H9 (cell line): Measurements from ENCODE around the gene SP4. TPM values are rescaled to one million over a fixed set of nuclear protein-coding genes. Genes with fewer than 3 reads are reported as not detected.

Source experiments
- DNase-seq: peaks from one replicate; pipeline ENCODE4 v3.0.0-alpha.2; 2017
- H2AFZ ChIP-seq: one replicate; pipeline ENCODE4 v1.6.1; 2013; ENCODE audit warnings: mild to moderate bottlenecking, low read length, control low read depth, moderate library complexity
- H2AK5ac ChIP-seq: 2 replicates; pipeline ENCODE4 v1.6.1; 2013; ENCODE audit warnings: low read length, control low read depth, mixed read lengths; ENCODE audit not compliant: insufficient read length
- H2BK120ac ChIP-seq: one replicate; pipeline ENCODE4 v1.6.1; 2013; ENCODE audit warnings: low read depth, mild to moderate bottlenecking, low read length, control low read depth, inconsistent platforms; ENCODE audit not compliant: poor library complexity, severe bottlenecking
- H2BK12ac ChIP-seq: 2 replicates; pipeline ENCODE4 v1.6.1; 2013; ENCODE audit warnings: low read length, control low read depth, mixed read lengths, low read depth; ENCODE audit not compliant: insufficient read length
- H2BK15ac ChIP-seq: 2 replicates; pipeline ENCODE4 v1.6.1; 2013; ENCODE audit warnings: low read depth, low read length, control low read depth
- H2BK20ac ChIP-seq: one replicate; pipeline ENCODE4 v1.6.1; 2013; ENCODE audit warnings: low read depth, mild to moderate bottlenecking, low read length, control low read depth, inconsistent platforms; ENCODE audit not compliant: poor library complexity, severe bottlenecking
- H2BK5ac ChIP-seq: 2 replicates; pipeline ENCODE4 v1.6.1; 2013; ENCODE audit warnings: low read length, control low read depth, mixed read lengths; ENCODE audit not compliant: insufficient read length
- H3K14ac ChIP-seq: 2 replicates; pipeline ENCODE4 v1.6.1; 2013; ENCODE audit warnings: low read length, control low read depth; ENCODE audit not compliant: insufficient read depth
- H3K18ac ChIP-seq: 2 replicates; pipeline ENCODE4 v1.6.1; 2013; ENCODE audit warnings: low read depth, mild to moderate bottlenecking, mixed read lengths, low read length, control low read depth; ENCODE audit not compliant: insufficient read length
- H3K23ac ChIP-seq: 2 replicates; pipeline ENCODE4 v1.6.1; 2013; ENCODE audit warnings: low read length, control low read depth, mixed read lengths, low read depth; ENCODE audit not compliant: insufficient read length
- H3K23me2 ChIP-seq: 2 replicates; pipeline ENCODE4 v1.6.1; 2013; ENCODE audit warnings: low read depth, mild to moderate bottlenecking, mixed read lengths, low read length, control low read depth; ENCODE audit not compliant: insufficient read length, poor library complexity, severe bottlenecking
- H3K27ac ChIP-seq: 2 replicates; pipeline ENCODE4 v1.5.1; 2013; ENCODE audit warnings: low read length, control low read depth, mixed read lengths, low read depth; ENCODE audit not compliant: insufficient read length
- H3K27me3 ChIP-seq: 2 replicates; pipeline ENCODE4 v1.6.1; 2013; ENCODE audit warnings: low read length, control low read depth, inconsistent platforms; ENCODE audit not compliant: insufficient read depth
- H3K4ac ChIP-seq: 2 replicates; pipeline ENCODE4 v1.6.1; 2013; ENCODE audit warnings: low read depth, mild to moderate bottlenecking, control low read depth, inconsistent platforms, low read length, moderate library complexity
- H3K4me1 ChIP-seq: 2 replicates; pipeline ENCODE4 v1.6.1; 2013; ENCODE audit warnings: low read length, control low read depth, inconsistent platforms; ENCODE audit not compliant: insufficient read depth
- H3K4me2 ChIP-seq: 2 replicates; pipeline ENCODE4 v1.6.1; 2013; ENCODE audit warnings: low read length, control low read depth, mixed read lengths; ENCODE audit not compliant: insufficient read length, insufficient read depth
- H3K56ac ChIP-seq: 2 replicates; pipeline ENCODE4 v1.6.1; 2013; ENCODE audit warnings: low read depth, mild to moderate bottlenecking, mixed read lengths, low read length, control low read depth; ENCODE audit not compliant: insufficient read length
- H3K79me1 ChIP-seq: 2 replicates; pipeline ENCODE4 v1.6.1; 2013; ENCODE audit warnings: low read depth, mild to moderate bottlenecking, moderate library complexity, low read length, control low read depth, inconsistent platforms; ENCODE audit not compliant: insufficient read depth, poor library complexity, severe bottlenecking
- H3K79me2 ChIP-seq: 2 replicates; pipeline ENCODE4 v1.6.1; 2013; ENCODE audit warnings: low read length, control low read depth, inconsistent platforms; ENCODE audit not compliant: insufficient read depth
- H3K9ac ChIP-seq: 2 replicates; pipeline ENCODE4 v1.6.1; 2013; ENCODE audit warnings: low read length, control low read depth, mixed read lengths; ENCODE audit not compliant: insufficient read length; ENCODE audit errors: extremely low read depth
- H3K9me3 ChIP-seq: one replicate; pipeline ENCODE4 v1.6.1; 2013; ENCODE audit warnings: low read depth, low read length, inconsistent platforms; ENCODE audit not compliant: control insufficient read depth
- H3T11ph ChIP-seq: one replicate; pipeline ENCODE4 v1.6.1; 2013; ENCODE audit warnings: mild to moderate bottlenecking, low read length, control low read depth, inconsistent platforms
- H4K20me1 ChIP-seq: one replicate; pipeline ENCODE4 v1.6.1; 2013; ENCODE audit not compliant: control insufficient read depth, insufficient read length, insufficient read depth
- H4K5ac ChIP-seq: 2 replicates; pipeline ENCODE4 v1.6.1; 2013; ENCODE audit warnings: low read depth, mild to moderate bottlenecking, mixed read lengths, low read length, control low read depth; ENCODE audit not compliant: insufficient read length
- H4K8ac ChIP-seq: replicated peaks from 2 replicates; pipeline ENCODE4 v1.6.1; 2013; ENCODE audit warnings: low read length, control low read depth, mixed read lengths, low read depth; ENCODE audit not compliant: insufficient read length
- H4K91ac ChIP-seq: 2 replicates; pipeline ENCODE4 v1.6.1; 2013; ENCODE audit warnings: low read depth, mild to moderate bottlenecking, moderate library complexity, mixed read lengths, low read length, control low read depth; ENCODE audit not compliant: insufficient read length
- H3K27ac Mint-ChIP-seq, 3 experiments: 2 replicates in 2 of 3; 3 replicates in 1 of 3; pipeline ENCODE4 v1.8.0; 2020 to 2021; ENCODE audit warnings: mixed read lengths in 3 of 3, mild to moderate bottlenecking in 1 of 3, moderate library complexity in 1 of 3
- H3K27me3 Mint-ChIP-seq: 2 replicates; pipeline ENCODE4 v1.8.0; 2021; ENCODE audit warnings: low read depth, mild to moderate bottlenecking, moderate library complexity, mixed read lengths
- H3K36me3 Mint-ChIP-seq, 3 experiments: 2 replicates in 2 of 3; 3 replicates in 1 of 3; pipeline ENCODE4 v1.8.0; 2020 to 2021; ENCODE audit warnings: low read depth in 3 of 3, mixed read lengths in 3 of 3; ENCODE audit not compliant: insufficient read depth in 1 of 3
- H3K4me1 Mint-ChIP-seq, 2 experiments: 2 replicates each; pipeline ENCODE4 v1.8.0; 2020; ENCODE audit warnings: mixed read lengths in 2 of 2
- H3K4me3 Mint-ChIP-seq, 2 experiments: 2 replicates in 1 of 2; 3 replicates in 1 of 2; pipeline ENCODE4 v1.8.0; 2020 to 2021; ENCODE audit warnings: mild to moderate bottlenecking in 2 of 2, mixed read lengths in 2 of 2, moderate library complexity in 1 of 2
- H3K9me3 Mint-ChIP-seq, 2 experiments: 2 replicates in 1 of 2; 3 replicates in 1 of 2; pipeline ENCODE4 v1.8.0; 2020; ENCODE audit warnings: mild to moderate bottlenecking in 2 of 2, mixed read lengths in 2 of 2, moderate library complexity in 1 of 2
- WGBS: extraction: QIAGEN DNeasy Blood & Tissue Kit; methylation state at CpG from one replicate; pipeline ENCODE4 v1.1.7; 2013; ENCODE audit warnings: missing lambda C conversion rate, low lambda C conversion rate, mixed read lengths; ENCODE audit not compliant: insufficient read length; ENCODE audit errors: extremely low coverage; 5-methylcytosine and 5-hydroxymethylcytosine counted together
- total RNA-seq: library from RNA; stranded (reverse); gene quantifications from 2 replicates; pipeline ENCODE4 v1.2.1, GENCODE V29; 2021
- TF ChIP-seq, protein P1 (sequence below): fragments of 200-600 bp; sonication (generic); conservative IDR thresholded peaks from 3 replicates; pipeline ENCODE4 v1.8.0; 2021; ENCODE audit warnings: antibody characterized with exemption, mild to moderate bottlenecking

SP4 gene
- total RNA-seq, 1 experiment from 2014 or later, result 19.4 TPM

GRCh38 chr7:21508538-21508937, 80.7 kb downstream of the SP4 start:
- Mint-ChIP-seq H3K27ac (no peak overlapping the region), H3K9me3 (peaks cover 0 to 26% of the 10 kb centered on the region in 2 experiments; a peak in 3 of 5 replicates), H3K36me3 (peaks cover 41 to 53% (median 49%) of the 10 kb centered on the region in 3 experiments), H3K27me3 (no peaks in the 10 kb centered on the region), H3K4me1 (peaks cover 7% of the 10 kb centered on the region in 2 experiments), H3K4me3 (no peak overlapping the region)
- no peaks in the 10 kb centered on the region for H3K79me1 ChIP-seq
- TF ChIP-seq, protein P1, sequence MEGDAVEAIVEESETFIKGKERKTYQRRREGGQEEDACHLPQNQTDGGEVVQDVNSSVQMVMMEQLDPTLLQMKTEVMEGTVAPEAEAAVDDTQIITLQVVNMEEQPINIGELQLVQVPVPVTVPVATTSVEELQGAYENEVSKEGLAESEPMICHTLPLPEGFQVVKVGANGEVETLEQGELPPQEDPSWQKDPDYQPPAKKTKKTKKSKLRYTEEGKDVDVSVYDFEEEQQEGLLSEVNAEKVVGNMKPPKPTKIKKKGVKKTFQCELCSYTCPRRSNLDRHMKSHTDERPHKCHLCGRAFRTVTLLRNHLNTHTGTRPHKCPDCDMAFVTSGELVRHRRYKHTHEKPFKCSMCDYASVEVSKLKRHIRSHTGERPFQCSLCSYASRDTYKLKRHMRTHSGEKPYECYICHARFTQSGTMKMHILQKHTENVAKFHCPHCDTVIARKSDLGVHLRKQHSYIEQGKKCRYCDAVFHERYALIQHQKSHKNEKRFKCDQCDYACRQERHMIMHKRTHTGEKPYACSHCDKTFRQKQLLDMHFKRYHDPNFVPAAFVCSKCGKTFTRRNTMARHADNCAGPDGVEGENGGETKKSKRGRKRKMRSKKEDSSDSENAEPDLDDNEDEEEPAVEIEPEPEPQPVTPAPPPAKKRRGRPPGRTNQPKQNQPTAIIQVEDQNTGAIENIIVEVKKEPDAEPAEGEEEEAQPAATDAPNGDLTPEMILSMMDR, result no peak
- H2BK20ac ChIP-seq, result no peak overlapping the region
- no peak overlapping the region for H3K18ac ChIP-seq
- no peak overlapping the region for H2BK12ac ChIP-seq
- H4K8ac ChIP-seq, result no peak overlapping the region
- H3K23me2 ChIP-seq, result no peaks in the 10 kb centered on the region
- H3K56ac ChIP-seq, result no peak overlapping the region
- H3K4me1 ChIP-seq, result no peaks in the 10 kb centered on the region
- no peak overlapping the region for H2BK5ac ChIP-seq
- no peak overlapping the region for H3K27ac ChIP-seq
- no peaks in the 10 kb centered on the region for H4K20me1 ChIP-seq
- no peak overlapping the region for H2AFZ ChIP-seq
- no peak overlapping the region for H3K4me2 ChIP-seq
- no peak overlapping the region for H4K91ac ChIP-seq
- H2BK15ac ChIP-seq, result no peak overlapping the region
- no peaks in the 10 kb centered on the region for H3K9me3 ChIP-seq
- no peak overlapping the region for H3K23ac ChIP-seq
- no peaks in the 10 kb centered on the region for H3K79me2 ChIP-seq
- no peak overlapping the region for H2AK5ac ChIP-seq
- no peak overlapping the region for H4K5ac ChIP-seq
- H3K27me3 ChIP-seq, result no peaks in the 10 kb centered on the region
- H3T11ph ChIP-seq, result no peak overlapping the region
- no peak overlapping the region for H2BK120ac ChIP-seq
- no peak overlapping the region for H3K9ac ChIP-seq
- H3K4ac ChIP-seq, result no peak overlapping the region
- no CpG with 5 or more reads among the region's 3 CpGs for WGBS
- H3K14ac ChIP-seq, result no peak overlapping the region
- DNase-seq, result no peak
